Omental fat pad (tissue), 4 donors: ENCODE measurements around the gene RAB11A. TPM values are rescaled to one million over a fixed set of nuclear protein-coding genes. Genes with fewer than 3 reads are reported as not detected.

Experiments used
- ATAC-seq: fragments of 150-250 bp; one replicate; pipeline ENCODE4 v1.9.1; 2016; ENCODE audit warnings: mild to moderate bottlenecking, moderate library complexity; ENCODE audit not compliant: low FRiP score
- DNase-seq: peaks from one replicate; pipeline ENCODE4 v3.0.0-alpha.2; 2019; ENCODE audit warnings: low spot score
- total RNA-seq, 4 donors: library from RNA; depleted of rRNA; stranded (reverse); fragments of >200 nt; gene quantifications; one replicate each; pipeline ENCODE4 v1.1.0, GENCODE V29; 2016
- TF ChIP-seq, protein P1 (sequence below), 3 donors: fragments of 450-650 bp; IDR thresholded peaks; one replicate each; pipeline ENCODE4 v1.5.1; 2016 to 2017; ENCODE audit warnings: antibody characterized with exemption in 3 of 3, mild to moderate bottlenecking in 3 of 3, moderate library complexity in 2 of 3

The RAB11A gene
- total RNA-seq, 4 donors from 2014 or later: 142 to 191 (median 158) TPM

DNA sequence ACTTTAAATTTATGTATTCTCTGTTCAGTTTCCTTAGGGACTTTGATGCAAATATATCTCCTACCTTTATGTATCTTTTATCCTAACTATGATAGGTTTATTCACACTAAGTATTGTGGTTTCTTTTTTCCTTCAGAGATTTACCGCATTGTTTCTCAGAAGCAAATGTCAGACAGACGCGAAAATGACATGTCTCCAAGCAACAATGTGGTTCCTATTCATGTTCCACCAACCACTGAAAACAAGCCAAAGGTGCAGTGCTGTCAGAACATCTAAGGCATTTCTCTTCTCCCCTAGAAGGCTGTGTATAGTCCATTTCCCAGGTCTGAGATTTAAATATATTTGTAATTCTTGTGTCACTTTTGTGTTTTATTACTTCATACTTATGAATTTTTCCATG is 18.3 kb downstream of the RAB11A start:
- no peak for DNase-seq
- no peak for ATAC-seq
- TF ChIP-seq, protein P1, sequence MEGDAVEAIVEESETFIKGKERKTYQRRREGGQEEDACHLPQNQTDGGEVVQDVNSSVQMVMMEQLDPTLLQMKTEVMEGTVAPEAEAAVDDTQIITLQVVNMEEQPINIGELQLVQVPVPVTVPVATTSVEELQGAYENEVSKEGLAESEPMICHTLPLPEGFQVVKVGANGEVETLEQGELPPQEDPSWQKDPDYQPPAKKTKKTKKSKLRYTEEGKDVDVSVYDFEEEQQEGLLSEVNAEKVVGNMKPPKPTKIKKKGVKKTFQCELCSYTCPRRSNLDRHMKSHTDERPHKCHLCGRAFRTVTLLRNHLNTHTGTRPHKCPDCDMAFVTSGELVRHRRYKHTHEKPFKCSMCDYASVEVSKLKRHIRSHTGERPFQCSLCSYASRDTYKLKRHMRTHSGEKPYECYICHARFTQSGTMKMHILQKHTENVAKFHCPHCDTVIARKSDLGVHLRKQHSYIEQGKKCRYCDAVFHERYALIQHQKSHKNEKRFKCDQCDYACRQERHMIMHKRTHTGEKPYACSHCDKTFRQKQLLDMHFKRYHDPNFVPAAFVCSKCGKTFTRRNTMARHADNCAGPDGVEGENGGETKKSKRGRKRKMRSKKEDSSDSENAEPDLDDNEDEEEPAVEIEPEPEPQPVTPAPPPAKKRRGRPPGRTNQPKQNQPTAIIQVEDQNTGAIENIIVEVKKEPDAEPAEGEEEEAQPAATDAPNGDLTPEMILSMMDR (IDR thresholded peaks at IDR 0.05): no peak

- DNase-seq (no peak), ATAC-seq (no peak)
- TF ChIP-seq, protein P1 (IDR thresholded peaks at IDR 0.05): no peak
Measured at GRCh38 chr15:65888981-65889380, 19.7 kb downstream of the RAB11A start.

DNA sequence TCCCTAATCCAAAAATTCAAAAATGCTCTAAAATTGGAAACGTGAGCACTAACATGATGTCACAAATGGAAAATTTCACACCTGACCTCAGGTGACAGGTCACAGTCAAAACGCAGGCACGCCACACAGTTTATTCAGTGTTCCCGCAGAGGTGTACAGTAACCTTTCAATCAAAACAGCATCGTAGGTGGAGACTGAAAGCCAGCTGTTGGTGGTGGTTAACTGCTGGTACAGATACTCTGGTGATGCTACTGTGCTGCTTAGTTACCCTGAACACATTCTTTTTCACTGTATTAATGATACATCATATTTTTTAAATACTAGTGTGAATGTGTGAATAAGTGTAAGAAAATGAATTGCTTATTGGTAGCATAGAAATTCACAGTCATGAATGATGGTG is 23.8 kb downstream of the RAB11A start:
- TF ChIP-seq, protein P1 (IDR thresholded peaks at IDR 0.05): no peak
- ATAC-seq (no peak), DNase-seq (no peak)

GRCh38 chr15:65896236-65896635 is 26.9 kb downstream of the RAB11A start:
- TF ChIP-seq, protein P1 (IDR thresholded peaks at IDR 0.05): no peak
- DNase-seq: no peak
- no peak for ATAC-seq

GRCh38 chr15:65900488-65900887 is 31.2 kb downstream of the RAB11A start:
- no peak for DNase-seq
- no peak for ATAC-seq
- TF ChIP-seq, protein P1 (IDR thresholded peaks at IDR 0.05): no peak

DNA sequence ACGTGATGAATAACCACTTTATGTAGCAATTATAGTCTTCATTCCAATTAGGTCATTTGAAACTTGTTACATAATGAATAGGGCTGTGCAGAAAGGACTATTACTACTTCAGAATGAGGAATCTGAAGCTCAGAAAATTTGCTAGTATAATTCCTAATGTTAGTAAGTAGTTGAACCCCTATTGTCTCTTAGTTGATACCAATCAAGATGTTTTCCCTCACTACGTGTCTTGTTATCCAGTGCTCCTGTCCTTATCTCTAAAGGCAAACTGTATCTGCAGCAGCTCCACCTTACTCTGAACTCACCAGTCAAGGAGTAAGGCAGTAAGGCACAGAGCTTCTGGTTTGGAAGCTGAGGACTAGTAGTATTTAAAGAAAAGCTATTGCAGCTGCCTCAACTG is 32.0 kb downstream of the RAB11A start:
- ATAC-seq: no peak
- DNase-seq: no peak
- TF ChIP-seq, protein P1 (IDR thresholded peaks at IDR 0.05): no peak

DNA sequence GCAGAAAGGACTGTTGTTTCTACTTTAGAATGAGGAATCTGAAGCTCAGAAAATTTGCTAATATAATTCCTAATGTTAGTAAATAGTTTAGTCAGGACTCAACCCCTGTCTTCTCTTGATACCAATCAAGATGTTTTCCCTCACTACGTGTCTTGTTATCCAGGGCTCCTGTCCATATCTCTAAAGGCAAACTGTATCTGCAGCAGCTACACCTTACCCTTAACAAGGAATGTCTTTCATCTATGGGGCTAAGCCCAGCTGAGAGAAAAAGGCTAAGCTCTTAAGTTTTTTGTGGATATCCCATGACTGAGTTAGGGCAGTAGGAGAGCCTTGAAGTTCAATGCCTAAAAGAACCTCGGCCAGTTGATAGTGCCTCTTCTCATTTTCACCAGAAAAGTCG is 32.5 kb downstream of the RAB11A start:
- no peak for ATAC-seq
- TF ChIP-seq, protein P1 (IDR thresholded peaks at IDR 0.05): no peak
- DNase-seq: no peak
